T-helper 1 cell (primary cell): ENCODE results near the gene NAP1L3.
A peak's percentile ranks its signal among the peaks of the same experiment; 100 is the strongest.

ENCODE experiments used
- DNase-seq, 5 donors: peaks; one replicate each; pipeline ENCODE4 v3.0.0-alpha.2; 2012 to 2020
- total RNA-seq, 4 donors: gene quantifications; one replicate each; lab custom pipeline; 2026; lab: John Stamatoyannopoulos, UW

The NAP1L3 gene, protein sequence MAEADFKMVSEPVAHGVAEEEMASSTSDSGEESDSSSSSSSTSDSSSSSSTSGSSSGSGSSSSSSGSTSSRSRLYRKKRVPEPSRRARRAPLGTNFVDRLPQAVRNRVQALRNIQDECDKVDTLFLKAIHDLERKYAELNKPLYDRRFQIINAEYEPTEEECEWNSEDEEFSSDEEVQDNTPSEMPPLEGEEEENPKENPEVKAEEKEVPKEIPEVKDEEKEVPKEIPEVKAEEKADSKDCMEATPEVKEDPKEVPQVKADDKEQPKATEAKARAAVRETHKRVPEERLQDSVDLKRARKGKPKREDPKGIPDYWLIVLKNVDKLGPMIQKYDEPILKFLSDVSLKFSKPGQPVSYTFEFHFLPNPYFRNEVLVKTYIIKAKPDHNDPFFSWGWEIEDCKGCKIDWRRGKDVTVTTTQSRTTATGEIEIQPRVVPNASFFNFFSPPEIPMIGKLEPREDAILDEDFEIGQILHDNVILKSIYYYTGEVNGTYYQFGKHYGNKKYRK
- total RNA-seq = 6.7 to 15.5 (median 9.5) reads per million in 4 donors

DNA sequence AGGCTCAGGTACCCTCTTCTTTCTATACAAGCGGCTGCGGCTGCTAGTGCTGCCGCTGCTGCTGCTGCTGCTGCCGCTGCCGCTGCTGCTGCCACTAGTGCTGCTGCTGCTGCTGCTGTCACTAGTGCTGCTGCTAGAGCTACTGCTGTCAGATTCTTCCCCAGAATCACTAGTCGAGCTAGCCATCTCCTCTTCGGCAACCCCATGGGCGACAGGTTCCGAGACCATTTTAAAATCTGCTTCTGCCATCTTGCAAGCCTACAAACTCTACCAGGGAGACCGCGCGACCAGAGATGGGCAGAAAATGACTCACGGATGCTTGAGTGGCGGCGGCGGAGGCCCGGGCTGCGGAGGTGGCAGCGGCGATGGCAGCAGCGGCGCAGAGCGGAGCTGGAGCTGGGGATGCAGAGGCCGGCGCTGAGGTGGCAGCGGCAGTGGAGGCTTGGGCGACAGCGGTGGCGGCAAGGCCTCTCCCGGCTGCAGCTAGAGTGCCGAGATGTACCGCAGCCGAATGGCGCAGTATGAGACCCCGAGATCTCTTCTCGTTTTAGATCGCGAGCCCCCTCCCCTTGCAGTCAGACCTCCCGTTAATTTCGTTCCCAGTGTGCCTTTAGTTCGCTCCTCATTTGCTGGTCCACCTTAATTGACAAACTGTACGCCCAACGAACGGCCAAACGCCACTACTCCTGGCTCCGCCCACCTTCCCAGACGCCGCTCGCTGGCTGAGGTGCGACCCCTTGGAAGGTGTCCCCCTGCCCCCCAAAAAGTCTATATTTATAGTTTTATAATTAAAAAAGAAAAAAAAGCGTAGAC, at the start of gene NAP1L3:
Gene NAP1L3 (minus strand): TSS at position 523 of the 813 bp plus-strand sequence. CDS start 274 bp downstream, at position 249.
- peak; percentile 9 to 68 (median 30) for DNase-seq

DNA sequence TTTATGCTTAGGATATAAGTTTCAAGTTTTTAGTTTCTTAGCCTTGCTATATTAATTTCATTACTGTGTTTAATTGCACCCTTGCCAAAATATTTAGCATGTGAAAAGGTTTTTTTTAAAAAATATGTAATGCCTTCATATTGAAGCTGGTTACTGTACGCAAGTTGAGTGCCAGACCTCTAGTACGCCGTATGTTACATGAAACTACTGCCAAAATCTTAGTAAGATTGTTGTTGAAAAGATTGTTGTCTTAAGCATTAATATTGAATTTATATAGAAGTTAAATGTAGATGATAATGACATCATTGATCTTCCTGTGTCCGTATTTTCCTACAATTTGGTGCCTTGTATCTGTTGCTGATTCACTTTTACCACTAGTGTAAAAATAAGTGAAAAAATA, 37.7 kb upstream of the NAP1L3 start:
- no peak for DNase-seq

DNA sequence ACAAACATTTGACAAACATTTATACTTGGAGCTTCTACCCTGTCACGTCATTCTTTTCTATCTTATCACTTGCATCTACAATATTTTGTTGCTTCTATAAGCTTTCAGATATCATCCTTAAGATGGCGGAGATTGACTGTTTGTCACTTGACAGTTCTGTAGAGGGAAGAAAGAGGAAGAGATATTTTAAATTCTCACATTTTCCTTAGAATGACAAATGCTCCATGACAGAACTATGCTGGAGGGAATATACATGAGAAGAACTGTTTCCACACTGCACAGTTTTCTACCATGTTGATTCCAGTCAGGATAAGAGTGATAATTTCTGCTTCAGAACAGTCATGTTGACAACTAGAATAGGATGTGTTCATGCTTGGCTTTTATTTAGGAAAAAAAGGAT, 30.3 kb upstream of the NAP1L3 start:
- no peak for DNase-seq

DNA sequence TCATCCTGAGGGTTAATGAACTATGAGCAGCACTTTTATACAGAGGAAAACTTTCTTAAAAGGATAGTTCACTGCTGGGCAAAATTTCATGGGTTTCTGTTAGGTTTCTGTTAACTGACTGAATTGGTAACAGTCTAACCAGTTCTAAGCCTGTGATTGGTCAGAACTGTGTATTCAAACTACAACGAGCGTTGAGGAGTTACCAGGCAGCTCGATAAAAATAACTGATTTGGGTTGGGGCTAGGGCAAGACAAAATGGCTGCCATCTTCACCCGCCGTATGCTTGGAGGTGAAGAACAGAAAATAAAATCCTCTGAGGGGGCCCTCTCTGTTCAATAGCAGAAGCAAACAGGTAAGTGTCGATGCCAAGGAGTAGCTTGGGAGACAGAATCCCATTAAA, 22.6 kb upstream of the NAP1L3 start:
- DNase-seq = no peak

DNA sequence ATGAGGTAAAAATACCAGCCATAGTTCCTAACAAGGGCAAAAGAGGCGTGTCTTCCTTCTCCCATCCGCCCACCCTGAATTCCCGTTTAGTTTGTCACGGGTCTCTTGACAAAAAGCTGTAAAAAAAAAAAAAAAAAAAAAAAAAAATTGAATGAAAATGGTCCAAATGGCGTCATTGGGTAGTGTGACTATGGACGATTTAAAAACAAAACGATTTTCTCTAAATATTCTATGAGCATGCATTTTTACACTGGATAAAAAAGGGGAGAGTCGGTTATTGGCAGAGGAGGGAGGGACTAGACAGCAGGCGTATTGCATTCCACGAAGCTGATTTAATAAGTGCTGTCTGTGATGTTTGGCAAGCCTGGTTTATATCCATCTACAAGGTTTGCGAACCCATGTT, 492 bp upstream of the NAP1L3 start, which contains the start of gene FAM133A:
Gene FAM133A (plus strand): TSS at position 338 of the 403 bp plus-strand sequence. CDS start 35,214 bp downstream, outside the sequence.
- no peak for DNase-seq

DNA sequence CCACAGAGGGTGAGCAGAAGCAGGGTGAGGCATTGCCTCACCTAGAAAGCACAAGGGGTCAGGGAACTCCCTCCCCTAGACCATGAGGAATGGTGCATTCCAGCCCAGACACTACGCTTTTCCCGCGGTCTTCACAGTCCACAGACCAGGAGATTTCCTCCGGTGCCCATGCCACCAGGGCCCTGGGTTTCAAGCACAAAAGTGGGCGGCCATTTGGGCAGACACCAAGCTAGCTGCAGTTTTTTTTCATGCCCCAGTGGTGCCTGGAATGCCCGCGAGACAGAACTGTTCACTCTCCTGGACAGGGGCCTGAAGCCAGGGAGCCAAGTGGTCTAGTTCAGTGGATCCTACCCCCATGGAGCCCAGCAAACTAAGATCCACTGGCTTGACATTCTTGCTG, 12.8 kb downstream of the NAP1L3 start:
- no peak for DNase-seq

DNA sequence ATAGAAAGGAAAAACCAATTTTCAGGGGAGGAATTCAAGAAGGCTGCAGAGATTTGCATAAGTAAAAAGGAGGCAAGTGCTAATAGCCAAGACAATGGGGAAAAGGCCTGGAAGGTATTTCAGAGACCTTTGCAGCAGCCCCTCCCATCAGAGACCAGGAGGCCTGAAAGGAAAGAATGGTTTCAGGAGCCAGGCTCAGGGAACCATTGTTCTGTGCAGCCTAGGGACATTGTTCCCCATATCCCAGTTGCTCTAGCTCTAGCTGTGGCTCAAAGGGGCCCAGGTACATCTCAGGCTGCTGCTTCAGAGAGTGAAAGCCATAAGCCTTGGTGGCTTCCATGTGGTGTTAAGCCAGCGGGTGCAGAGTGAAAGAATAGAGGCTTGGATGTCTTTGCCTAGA, 24.0 kb downstream of the NAP1L3 start:
- no peak for DNase-seq

DNA sequence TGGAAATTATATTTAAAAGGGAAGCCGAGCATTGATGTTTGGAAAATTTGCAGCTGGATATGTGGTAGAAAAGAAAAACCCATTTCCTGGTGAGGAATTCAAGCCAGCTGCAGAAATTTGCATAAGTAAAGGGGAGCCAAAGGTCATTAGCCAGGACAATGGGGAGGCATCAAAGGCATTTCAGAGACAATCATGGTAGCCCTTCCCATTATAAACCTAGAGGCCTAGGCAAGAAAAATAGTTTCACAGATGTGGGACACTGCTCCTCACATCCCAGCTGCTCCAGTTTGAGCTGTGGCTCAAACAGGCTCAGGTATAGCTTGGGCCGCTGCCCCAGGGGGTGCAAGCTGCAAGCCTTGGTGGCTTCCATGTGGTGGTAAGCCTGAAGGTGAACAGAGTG, 35.8 kb downstream of the NAP1L3 start:
- DNase-seq = no peak
